Measurements from ENCODE around the gene PTPRD.

PTPRD gene

DNA sequence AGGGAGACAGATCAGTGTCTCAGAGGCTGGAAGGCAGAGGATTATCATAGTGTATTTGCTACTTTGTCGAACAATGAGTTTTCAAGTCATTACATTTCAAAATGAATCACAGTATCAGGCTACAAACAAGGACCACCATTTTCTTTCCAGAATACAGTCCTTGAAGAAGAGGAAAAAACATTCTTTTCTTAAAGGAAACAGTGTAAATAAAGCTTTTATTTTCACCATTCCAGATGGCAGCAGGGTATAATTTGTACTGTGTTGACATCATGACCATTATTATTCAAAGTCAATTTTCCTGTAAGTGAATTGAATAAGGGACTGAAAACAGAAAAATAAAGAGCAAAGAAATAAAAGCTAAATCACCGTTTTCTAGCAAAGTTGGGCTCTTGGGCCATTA lies 2076.0 kb downstream of the PTPRD start:
- DNase-seq: no peak

DNA sequence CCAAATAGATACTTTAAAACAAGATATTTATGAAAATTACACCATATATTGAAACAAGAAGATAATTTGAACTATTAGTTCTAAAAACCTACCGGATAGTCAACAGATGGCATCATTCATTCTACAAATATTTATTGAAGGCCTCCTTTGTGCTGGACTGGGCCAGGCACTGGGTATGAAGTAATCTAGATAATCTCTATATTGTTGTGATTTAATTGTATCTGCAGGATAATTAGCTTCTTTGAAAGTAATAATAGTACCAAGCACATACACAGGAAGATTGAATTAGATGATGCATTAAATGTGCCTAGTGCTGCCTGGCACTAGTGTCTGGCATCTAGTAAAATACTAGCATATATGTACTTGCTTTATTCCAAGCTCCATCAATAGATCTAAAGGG lies 2078.0 kb downstream of the PTPRD start:
- no peak for DNase-seq

DNA sequence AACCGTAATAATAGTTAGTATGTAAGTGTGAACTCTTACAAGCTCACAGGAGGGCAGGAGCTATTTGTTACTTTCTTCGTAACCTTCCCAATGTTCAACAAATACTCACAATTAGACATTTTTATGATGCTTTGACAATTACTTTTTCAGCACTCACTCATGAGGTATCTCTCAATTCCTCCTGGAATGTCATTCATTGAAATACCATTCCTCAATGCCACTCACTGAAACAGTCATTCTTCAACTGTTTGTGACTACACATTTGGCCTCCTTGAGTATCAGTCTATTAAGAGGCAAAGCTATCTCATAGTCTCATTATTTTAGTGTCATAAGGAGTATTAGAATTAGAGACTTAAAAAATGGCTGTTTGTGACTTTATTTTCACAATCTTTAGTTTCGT lies 2079.1 kb downstream of the PTPRD start:
- no peak for DNase-seq

DNA sequence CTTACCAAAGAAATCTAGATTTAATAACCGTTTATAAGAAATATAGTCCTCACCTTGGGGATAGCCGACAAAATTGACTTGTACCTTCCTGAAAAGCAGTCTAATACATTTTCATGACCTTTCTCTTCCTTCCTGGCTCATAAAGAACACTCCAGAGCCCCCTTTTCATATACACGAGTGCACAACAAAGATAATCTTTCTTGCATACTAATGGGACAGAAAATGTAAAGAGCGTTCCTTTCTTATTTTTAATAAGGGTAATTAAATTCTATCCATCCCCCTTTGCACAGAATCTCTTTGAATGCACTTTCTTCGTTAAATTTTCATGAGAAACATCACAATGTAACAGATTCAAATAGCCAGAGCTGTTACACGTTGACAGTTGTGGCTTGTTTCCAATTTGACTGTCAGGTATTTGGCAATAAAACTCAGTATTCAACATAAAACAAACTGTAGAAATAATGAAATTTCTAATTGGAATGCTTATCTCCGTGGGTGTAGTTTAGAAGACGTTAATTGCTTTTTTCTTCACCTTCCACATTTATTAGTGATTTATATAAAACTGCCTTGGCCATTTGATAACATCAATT lies 2080.9 kb downstream of the PTPRD start:
- no peak for DNase-seq

DNA sequence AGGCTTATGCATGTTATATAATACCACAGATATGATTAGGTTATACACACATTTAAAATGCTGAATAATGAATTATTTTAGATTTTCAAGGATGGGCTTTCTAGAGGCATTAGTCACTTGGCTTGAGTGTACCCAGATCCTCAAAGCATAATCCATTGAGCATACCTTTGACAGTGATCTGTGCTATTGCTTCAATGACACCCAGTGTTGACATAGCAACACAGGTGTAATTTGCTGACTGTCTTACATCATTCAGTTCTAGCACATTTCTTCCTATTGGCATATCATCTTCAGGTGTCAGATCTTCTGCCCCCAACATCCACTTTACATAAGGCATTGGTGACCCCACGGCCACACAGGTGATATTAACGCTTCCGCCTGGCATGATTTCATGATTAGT lies 2091.7 kb downstream of the PTPRD start:
- no peak for DNase-seq

DNA sequence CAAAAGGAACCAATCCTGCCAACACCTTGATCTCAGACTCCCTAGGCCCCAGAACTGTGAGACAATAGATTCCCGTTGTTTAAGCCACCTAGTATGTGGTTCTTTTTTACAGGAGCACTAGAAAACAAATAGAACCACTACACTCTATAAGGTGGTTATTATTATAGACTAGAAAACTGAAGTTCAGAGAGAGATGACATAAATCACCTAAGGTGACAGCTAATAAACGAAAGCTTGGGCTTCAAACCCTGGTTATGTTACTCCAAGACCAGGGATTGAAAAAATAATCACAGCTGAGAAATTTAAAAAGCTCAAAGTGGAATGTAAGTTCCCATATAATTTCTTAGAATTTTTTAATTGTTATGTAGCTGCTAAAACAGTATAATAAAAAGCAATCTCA lies 2097.1 kb downstream of the PTPRD start:
- no peak for DNase-seq

DNA sequence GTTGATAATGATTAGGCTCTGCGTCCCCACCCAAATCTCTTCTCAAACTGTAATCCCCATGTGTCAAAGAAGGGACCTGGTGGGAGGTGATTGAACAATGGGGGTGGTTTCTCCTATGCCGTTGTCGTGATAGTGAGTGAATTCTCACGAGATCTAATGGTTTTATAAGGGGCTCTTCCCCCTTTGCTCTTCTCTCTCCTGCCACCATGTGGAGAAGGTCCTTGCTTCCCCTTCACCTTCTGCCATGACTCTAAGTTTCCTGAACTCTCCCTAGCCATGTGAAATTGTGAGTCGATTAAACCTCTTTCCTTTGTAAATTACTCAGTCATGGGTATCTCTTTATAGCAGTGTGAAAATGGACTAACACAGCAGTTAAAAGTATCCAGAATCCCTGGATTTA lies 2098.0 kb downstream of the PTPRD start:
- no peak for DNase-seq

DNA sequence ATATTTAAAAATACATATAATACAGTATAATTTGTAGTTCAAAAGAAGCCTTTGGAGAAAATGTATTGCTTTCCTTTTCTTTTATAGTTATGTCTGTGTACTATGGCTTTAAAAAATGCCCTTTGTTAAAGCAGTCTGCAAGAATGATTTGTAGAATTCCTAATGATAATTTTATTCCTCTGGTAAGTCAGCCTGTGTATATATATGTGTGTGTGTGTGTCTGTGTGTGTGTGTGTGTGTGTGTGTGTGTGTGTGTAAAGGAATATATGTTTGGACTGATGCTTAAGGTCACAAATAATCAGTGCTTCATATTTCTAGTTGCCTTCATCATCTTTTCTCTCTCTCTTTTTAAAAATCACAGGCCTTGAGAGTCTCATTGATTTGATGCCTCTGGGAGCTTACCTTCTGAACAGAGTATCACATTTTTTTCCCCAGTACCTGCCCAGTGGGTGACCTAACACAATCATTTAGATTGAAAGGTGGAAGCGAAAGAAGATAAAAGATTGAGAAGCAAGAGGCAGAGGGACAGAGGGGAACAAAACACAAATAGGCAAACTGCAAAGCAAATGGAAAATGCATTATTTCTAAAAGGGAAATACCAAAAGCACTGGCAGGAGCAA lies 2104.0 kb downstream of the PTPRD start:
- no peak for DNase-seq

DNA sequence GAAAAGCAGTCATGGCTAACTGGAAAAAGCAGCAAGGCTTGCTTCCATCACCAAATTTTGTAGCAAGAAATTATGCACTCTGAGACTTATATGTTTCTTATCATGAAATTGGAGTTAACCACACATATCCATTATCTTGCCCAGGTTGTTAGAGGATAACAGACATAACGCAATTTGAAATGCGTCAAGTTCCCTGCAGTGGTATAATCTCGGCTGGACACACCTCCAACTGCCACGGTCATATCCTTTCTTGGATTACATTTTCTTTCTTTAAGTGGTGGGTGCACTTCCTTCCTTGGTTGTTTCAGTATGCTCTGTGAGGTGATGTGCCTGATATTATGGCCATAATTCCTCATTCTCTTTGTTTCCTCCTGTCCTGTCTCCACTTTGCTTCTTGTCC lies 2118.2 kb downstream of the PTPRD start:
- no peak for DNase-seq

DNA sequence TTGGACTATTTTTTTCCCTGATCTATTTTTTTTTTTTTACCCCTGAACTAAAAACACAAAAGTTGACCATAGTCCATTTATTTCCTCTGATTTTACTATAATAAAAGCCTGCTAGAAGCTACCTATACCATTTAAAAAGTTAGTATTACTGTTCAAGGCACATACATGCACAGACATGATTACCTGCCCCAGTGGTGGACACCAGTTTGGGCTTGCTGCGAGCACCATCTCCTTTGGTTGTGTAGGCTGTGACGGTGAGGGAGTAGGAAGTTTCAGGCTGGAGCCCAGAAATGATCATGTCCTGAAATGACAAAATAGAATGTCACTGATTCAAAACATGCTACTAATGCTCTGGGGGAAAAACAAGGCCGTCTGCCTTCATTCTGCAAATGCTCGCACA lies 2120.1 kb downstream of the PTPRD start:
- DNase-seq: no peak

DNA sequence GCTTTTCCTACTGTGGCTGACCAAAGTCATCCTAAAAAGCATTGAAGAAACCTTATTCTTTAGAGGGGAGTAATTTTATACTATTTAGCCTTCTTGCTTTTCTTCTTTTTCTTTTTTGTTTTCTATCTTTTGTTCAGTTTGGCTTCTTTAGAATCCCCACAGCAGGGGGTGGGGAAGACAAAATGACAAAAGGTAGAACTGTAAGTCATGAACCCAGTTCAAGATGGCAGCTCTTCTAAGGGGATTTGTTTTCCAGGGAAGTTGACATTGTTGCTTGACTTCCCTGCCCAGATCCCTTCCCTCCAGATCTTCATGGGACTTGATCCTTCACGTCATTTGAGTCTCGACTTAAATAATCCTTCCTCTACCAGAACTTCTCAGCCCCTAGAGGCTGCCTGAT lies 2120.8 kb downstream of the PTPRD start:
- no peak for DNase-seq

DNA sequence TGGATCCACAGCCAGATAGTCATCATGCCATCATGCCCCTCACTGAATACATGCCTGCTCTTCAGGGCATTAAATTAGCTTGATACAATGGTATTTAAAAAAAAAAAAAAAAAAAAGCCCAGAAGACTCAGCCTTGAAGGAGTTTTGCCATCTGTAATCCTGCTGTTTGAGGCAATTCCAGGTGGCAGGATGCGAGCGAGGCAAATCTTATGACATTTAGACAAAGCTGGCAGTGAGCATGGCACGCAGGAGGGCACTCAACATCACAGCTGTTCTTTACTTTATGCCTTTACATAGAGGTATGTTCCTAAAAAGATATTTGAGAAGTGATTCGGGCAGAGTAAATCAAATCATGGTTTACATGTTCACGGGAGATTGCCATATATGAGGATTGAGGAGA lies 2121.2 kb downstream of the PTPRD start:
- no peak for DNase-seq

DNA sequence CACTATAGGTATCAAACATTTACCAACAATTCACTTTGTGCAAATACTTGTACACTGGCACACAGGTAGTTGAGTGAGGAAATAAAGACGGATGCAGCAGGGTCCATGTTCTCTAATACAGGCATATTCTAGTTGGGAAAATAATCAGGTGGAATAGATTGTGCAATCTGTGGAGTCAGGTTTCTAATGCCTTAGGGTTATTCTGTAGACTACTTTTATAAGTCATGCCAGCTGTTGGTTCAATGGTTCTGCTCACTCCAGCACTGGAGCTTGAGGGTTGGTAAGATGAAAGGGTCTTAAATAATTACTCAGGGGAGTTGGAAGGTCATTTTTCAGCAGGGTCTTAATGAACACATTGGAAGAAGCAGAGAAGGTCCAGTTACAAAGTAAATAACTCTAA lies 2123.0 kb downstream of the PTPRD start:
- no peak for DNase-seq

DNA sequence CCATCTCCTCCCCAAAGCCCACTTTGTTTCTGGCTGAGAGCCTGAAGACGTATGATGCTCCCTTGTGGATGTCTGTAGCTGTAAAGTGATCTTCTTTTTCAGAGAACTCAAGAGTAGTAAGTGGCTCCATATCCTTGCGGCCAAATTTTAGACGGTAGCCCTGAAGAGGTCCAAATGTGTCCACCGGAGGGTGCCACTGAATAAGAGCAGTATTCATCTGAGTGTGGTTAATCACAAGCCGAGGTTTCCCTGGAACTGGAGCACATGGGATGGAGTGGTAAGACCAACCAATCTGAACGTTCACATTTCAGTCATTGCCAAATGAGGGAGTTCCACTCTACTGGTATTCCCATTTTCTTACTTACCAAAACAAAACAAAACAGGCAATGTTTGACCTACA lies 2126.7 kb downstream of the PTPRD start:
- no peak for DNase-seq

DNA sequence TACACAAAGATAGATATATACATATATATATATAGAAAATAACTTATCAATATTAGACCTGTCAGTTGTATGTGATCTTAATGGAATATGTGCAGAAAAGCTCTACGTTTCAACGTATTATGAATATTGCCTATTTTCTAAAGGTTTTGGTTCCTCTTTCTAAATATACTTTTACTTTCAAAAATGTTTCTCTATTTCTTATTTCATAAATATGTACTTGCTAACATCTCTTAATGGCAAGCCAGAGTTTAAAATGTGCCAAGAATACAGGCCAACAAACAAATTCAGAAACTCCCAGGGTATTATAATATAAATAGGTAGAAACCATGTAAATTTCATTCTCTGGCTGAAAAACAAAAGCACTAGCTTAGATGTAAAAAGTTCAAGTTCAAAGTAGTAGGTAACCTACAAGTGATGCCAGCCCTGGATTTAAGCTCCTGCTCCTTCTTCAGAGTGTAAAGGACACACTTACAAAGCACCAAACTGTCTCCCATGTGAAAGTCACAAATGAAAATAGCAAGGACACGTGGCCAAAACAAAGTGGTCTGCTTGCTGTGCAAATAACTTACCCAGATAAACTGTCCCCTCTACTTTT lies 2128.1 kb downstream of the PTPRD start:
- DNase-seq: peak; percentile 6

DNA sequence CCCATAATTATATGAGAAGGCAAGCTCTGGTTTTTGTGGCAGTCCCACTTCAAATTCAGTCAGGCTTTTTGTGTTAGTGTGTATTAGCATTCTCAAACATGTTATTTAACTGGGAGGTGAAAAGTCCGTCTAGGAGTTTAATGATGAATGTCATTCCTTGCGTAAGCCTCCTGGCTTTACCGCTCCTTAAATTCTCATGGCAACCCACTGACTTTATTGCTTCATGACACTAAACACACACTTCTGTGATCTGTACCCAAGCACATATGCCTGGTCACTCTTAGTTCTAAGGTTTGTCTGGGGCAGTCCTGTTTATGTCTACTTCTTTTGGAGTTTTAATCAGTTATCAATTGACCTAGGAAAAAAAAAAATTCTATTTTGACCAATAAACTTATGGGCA lies 2135.4 kb downstream of the PTPRD start:
- no peak for DNase-seq

DNA sequence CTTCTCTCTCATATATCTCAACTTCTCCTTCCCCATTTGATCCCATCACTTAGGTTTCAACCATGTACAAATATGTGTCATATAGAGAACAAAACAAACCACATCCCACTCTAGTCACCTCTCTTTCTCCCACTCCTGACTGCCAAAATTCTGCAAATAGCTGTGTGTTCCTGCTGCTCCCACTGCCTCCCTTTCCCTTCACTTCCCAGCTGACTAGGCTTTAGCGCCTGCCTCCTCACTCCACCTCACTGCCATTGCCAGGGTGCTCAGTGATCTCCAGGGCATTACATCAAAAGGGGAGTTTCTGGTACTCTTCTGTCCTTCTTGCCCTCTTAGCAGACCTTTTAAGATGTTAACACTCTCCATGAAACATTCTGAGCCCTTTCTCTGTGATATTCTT lies 2137.9 kb downstream of the PTPRD start:
- DNase-seq: no peak

DNA sequence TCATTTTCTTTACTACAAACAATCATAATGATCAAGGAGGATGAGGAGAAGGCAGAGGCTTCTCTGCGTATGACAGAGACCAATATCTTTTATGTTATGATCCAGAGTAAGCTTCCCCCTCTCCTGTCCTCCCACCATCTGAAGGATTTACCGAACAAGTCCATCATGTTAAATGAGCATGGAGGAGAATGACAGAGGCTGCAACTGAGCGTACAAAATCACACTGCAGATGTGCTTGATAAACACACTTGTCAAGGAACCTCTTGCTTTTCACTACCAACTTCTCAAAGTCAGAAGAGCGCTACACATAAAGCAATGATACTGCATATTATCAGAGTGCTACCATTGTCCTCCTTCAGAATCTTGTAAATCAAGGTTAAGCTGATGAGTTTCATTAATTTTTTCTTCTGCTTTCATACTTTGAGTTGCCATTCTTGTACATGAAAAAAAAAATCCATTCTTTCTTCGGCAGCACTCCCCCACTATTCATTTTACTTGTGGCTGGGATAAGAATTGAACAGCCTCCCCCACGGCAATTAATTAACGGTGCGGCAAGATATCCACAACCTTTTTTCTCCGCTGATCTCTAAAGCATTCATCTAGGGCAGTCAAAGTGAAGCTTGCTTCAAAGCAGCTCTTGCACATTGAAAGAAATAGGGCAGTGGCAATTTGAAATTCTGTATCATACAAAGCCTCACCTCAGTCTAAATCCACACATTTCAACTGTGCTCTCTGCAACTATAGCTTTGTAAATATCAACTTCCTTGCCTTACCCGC lies 2139.4 kb downstream of the PTPRD start:
- no peak for DNase-seq

DNA sequence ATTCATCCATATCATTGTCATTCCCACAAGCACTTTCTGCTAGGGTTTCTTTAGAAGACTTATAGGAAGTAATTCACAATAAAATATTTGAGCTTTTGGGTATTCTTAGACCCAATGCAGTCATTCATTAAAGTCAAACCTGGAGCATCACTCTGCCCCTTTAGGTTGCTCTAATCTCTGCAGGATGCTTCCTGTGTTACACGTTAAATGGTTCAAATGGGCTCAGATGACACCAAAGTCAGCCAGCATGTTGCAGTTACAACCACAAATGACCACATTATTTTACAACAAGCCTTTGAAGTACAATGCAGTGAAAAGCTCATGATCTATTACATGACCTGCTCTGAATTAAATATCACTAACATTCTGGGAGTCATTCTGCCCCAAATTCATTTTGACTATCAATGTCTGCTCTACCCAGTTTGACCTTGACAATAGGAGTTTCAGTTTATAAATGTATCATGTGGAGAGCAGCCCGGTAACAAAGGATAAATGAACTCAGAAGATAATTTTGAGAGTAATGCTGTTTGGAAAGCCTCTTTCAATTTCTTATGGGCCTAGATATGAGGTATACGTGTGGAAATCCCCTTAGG lies 2144.7 kb downstream of the PTPRD start:
- DNase-seq: no peak

DNA sequence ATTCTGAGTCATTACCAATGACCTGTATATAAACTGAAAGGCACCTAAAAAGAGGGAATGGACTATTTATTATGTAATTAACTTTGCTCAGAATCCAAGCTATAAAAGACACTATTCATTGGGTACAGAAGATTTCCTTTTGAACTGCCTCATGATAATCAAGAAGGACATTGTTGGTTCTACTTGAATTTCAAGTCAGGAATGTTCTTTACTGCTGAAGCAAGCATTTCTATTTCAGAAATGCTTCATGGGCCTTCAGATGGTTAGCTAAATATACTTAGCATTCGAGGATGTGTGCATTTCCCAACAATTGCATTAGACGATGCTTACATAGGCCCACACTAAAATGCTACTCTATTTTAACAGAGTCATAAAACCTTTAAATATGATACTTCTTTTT lies 2155.0 kb downstream of the PTPRD start:
- no peak for DNase-seq

DNA sequence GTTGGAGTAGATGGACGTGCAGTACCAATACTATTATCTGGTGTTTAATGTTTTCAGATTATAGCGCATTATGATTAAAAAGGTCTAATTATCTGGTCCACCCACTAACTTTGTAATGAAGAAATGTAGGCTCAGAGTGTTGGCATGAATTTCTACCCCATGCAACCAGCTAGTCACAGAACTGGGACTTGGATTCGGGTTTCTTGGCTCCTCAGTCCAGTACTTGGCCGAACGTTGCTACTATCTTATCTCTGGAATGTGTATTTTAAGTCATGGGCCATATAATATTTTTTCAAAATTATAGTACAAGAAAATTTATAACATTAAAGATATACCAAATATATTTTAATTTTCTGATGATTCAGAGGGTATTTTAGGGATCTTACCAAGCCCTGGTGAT lies 2155.7 kb downstream of the PTPRD start:
- no peak for DNase-seq

DNA sequence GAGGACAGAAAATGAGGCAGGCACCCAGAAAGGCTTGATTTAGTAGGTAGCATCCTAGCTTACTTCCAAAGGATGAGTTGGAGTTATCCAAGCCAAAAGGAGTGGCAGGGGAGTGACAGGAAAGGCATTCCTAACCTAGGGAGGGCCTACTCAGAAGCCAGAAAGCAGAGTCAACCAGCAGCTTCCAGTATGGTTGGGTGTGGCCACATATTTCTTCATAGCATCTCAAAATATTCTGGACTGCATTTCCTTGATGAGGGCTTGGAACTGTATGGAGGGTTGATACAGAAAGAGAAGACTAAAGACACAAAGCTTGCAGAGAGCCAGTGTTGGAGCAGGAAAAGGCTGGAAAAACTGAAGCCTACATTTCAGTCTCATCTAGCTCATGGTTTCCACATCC lies 2156.5 kb downstream of the PTPRD start:
- DNase-seq: no peak

DNA sequence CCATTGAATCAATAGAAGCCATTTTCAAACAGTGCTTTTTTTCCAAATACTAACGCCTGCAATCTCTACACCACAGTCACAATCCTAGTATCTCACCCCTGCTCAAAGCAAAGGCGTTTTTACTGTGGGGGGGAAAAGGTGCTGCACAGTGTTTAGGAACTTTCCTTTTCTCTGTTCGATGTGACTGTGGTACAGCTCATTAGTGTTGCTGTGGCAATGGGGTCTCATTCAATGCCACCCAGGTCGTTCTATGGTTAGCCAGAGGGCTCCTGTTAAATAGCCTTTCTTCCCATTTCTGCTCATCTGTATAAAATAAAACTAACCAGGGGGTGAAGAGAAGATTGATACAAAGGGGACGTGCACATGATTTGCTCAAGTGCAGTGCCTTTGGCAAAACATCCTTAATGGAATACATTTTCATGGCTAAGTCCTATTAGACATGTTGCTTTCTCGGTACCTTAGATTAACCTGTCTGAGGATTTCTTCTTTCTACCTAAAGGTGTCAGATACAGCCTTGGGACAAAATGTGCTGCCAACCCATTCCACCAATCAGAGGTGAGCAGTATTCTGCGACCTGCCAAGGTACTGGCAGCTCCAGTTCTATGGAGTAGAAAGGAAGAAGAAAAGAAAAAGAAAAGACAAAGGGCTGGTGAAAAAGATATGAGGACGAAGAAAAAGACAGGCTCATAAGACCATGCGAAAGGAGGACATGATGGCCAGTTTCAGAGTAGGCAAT lies 2161.8 kb downstream of the PTPRD start:
- DNase-seq: no peak

All from inflammatory macrophage treated with lipopolysaccharide for 4 hours (primary cell).